Stimulated activated CD8-positive, alpha-beta memory T cell treated with anti-CD3 and anti-CD28 coated beads, Interleukin-7, amount 100 ng/mL, for 48 hours (primary cell): ENCODE measurements around the gene ZNF783.
"Not testable (repeated sequence)": the region's sequence is repeated elsewhere in the genome, so short reads cannot be mapped to it uniquely, and the experiment has no call there.

Experiments
- DNase-seq, 2 donors: peaks; one replicate each; pipeline ENCODE4 v3.0.0-alpha.2; 2020; ENCODE audit warnings: low read depth in 1 of 2; ENCODE audit errors: extremely low read depth in 1 of 2

Gene ZNF783

GRCh38 chr7:149261829-149262617 lies at the start of gene ZNF783:
ZNF783 (plus strand) TSS chr7:149262196; CDS start chr7:149262334, 138 bp downstream.
- DNase-seq, result peak; percentile 72 to 76

DNA sequence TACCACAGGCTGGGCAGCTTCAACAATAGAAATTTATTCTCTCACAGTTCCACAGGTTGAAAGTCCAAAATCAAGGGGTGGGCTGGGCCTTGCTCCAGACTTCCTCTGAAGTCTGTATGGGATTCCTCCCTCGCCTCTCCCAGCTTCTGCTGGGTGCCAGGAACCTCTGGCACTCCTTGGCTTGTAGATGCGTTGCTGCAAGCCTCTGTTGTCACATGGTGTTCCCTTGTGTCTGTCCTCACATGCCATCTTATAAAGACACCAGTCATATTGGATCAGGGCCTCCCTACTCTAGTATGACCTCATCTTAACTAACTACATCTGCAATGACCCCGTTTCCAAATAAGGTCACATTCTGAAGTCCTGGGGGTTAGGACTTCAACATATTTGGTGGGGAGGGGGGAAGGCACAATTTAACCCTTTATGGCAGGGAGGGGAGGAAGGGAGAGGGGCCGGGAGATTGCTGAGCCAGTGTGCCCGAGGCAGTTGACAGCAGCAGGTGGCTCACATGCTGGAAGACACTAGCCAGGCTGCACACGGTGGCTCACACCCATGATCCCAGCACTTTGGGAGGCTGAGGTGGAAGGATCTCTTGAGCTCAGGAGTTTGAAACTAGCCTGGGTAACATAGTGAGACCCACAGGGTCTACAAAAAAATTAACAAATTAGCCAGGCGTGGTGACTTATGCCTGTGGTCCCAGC lies 47.8 kb upstream of the ZNF783 start:
- no peak for DNase-seq

- DNase-seq, result no peak
Measured at GRCh38 chr7:149216402-149216801, 45.6 kb upstream of the ZNF783 start.

- no peak for DNase-seq
Measured at GRCh38 chr7:149217570-149217969, 44.4 kb upstream of the ZNF783 start.

- DNase-seq, result no peak
Measured at GRCh38 chr7:149218469-149219420, 43.3 kb upstream of the ZNF783 start.

- DNase-seq, result no peak
Measured at GRCh38 chr7:149220534-149220933, 41.5 kb upstream of the ZNF783 start.

GRCh38 chr7:149223176-149223575 lies 38.8 kb upstream of the ZNF783 start:
- DNase-seq, result no peak

GRCh38 chr7:149223761-149224160 lies 38.2 kb upstream of the ZNF783 start:
- DNase-seq, result no peak

- no peak for DNase-seq
Measured at GRCh38 chr7:149224352-149224751, 37.6 kb upstream of the ZNF783 start.

DNA sequence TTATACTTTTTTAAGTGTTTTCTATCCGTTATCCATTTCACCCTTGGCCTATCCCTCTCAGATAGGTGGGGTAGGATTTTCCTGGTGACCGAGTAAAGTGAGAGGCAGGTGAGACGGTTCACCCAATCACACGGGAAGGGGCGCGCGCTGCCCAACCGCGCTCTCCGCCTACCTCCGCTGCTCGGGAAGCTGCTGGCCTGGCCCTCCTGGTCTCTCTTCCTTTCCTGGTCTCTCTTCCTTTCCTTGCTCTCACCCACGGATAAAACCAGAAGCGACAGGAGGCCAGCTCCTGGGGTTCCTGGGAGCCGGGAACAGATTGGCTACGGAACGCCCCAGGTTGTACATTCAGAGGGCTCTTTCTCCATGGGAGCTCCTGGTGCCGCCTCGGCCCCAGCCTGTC lies 36.9 kb upstream of the ZNF783 start:
- no peak for DNase-seq

- DNase-seq, result no peak
Measured at GRCh38 chr7:149225656-149226055, 36.3 kb upstream of the ZNF783 start.

DNA sequence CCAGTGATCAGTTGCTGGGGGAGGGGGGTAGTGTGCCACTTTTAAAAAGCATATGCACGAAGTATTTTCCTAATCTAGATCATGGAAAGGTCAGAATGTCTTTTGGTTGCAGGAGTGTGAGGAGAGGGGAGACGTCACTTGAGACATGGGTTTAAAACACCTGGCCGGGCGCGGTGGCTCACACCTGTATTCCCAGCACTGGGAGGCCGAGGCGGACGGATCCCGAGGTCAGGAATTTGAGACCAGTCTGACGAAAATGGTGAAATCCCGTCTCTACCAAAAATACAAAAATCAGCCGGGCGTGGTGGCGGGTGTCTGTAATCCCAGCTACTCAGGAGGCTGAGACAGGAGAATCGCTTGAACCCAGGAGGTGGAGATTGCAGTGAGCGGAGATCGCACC lies 35.6 kb upstream of the ZNF783 start:
- DNase-seq, result not testable (repeated sequence)

DNA sequence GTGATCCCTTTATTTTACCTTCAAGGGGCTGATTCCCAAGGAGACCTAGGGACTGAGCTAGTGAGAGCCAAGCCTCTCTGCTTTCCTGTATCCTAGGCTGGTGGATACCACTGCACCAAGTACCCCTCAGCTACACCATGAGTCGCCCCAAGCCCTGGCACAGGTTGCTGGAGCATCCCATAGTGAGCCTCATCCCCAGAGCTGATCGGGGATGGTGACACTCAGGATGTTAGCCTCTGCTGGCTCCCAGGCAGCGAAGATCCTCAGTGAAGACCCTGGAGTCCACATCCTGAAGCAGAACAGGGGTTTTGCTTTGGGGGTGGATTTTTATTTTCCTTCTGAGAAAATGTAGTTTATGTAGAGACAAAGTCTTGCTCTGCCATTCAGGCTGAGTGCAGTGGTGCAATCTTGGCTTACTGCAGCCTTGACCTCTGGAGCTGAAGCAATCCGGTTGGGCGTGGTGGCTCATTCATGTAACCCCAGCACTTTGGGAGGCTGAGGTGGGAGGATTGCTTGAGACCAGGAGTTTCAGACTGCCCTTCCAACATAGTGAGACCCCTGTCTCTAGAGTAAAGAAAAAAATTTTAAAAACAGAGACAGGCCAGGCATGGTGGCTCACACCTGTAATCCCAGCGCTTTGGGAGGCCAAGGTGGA lies 35.0 kb upstream of the ZNF783 start:
- no peak for DNase-seq

DNA sequence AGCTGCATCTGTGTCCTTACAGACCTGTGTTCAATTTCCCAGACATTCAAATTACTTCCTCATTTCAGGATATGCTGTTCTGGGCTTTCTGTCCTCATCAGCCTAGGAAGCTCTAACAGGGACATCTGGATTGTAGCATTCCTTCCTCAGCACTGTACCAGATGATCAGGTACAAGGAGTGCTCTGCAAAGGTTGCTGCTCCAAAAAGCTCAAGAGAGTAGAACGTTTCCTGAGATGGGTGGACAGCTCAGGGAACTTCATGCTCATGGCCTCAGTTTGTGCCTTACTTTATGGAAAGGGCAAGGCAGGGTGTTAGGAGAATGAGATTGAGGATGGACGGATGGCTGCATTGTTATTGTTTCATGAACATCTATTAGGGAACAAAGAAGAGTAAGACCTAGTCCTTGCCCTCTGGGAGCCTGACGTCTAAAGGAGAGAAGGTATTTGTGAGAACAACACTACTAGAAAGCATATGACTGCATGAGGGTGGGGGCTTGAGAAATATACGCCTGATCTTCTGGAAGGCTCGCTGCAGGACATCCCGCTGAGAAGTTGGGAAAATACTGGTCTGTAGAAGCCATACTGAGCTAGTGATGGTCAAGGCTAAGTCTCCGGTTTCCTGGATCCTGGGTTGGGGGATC lies 33.0 kb upstream of the ZNF783 start:
- DNase-seq, result no peak

DNA sequence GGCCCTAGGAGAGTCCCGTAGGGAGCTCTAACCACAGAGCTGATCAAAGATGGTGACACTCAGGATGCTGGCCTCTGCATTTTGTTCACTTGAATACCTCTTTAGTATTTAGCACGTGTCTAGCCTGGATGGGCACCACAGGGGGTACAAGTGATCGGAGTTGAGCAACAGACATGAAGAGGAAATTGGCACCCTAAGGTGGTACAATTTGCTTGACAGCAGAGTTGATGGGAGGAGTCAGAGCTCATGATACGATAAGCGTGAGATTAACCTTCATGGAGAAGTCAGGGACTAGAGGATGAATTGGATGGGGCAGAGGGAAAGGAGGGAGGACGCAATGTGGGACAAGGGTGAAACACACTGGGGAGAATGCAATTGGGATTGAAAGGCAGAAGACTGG lies 32.5 kb upstream of the ZNF783 start:
- DNase-seq, result no peak

GRCh38 chr7:149232362-149232761 lies 29.6 kb upstream of the ZNF783 start:
- DNase-seq, result no peak

- DNase-seq, result peak in 1 of 2 donors; percentile 20
Measured at GRCh38 chr7:149233655-149234204, 28.3 kb upstream of the ZNF783 start.

DNA sequence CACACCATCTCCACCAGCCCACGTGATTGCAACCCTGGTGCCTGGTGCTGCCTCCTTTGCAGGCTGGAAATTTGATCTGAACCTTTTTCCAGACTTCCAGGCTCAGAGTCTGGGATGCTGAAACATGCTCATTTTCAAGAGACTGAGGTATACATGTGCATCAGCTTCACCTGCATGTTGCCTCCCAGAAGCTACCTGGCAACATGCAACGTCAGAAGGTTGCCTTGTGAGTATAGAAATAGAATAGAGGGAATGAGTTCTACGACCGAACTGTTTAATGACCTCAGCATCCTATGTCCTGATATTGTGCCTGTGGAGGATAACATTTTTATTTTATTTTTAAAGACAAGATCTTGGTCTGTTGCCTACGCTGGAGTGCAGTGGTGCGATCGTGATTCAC lies 24.5 kb upstream of the ZNF783 start:
- no peak for DNase-seq

- DNase-seq, result no peak
Measured at GRCh38 chr7:149238051-149238450, 23.9 kb upstream of the ZNF783 start.
